Calu3 (cell line): ENCODE measurements around the gene AUH. TPM values are rescaled to one million over a fixed set of nuclear protein-coding genes. Genes with fewer than 3 reads are reported as not detected.
A peak's percentile ranks its signal among the peaks of the same experiment; 100 is the strongest.

Experiments used
- BruUV-seq: library from RNA; stranded (reverse); fragments of 400-500 nt; replicated peaks from 2 replicates; lab custom pipeline; 2021; lab: Mats Ljungman, UMichigan
- CTCF ChIA-PET: fragments of 300-600 bp; sonication (Branson Sonifier 250); formaldehyde crosslinking; loops from one replicate; lab custom pipeline; 2022; ENCODE audit warnings: antibody characterized with exemption; lab: Charles Lee
- DNase-seq: peaks from one replicate; pipeline ENCODE4 v3.0.0; 2022
- H3K27ac Mint-ChIP-seq: one replicate; pipeline ENCODE4 v1.8.0; 2022; ENCODE audit warnings: mixed read lengths; ENCODE audit not compliant: unreplicated experiment
- H3K27me3 Mint-ChIP-seq: one replicate; pipeline ENCODE4 v1.8.0; 2022; ENCODE audit warnings: mixed read lengths; ENCODE audit not compliant: unreplicated experiment
- H3K36me3 Mint-ChIP-seq: one replicate; pipeline ENCODE4 v1.8.0; 2022; ENCODE audit warnings: mild to moderate bottlenecking, moderate library complexity, mixed read lengths; ENCODE audit not compliant: insufficient read depth, unreplicated experiment
- H3K4me1 Mint-ChIP-seq: one replicate; pipeline ENCODE4 v1.8.0; 2022; ENCODE audit warnings: mild to moderate bottlenecking, low read depth, mixed read lengths; ENCODE audit not compliant: unreplicated experiment
- H3K4me3 Mint-ChIP-seq: one replicate; pipeline ENCODE4 v1.8.0; 2022; ENCODE audit warnings: mild to moderate bottlenecking, low read depth, moderate library complexity, mixed read lengths; ENCODE audit not compliant: unreplicated experiment
- H3K9me3 Mint-ChIP-seq: one replicate; pipeline ENCODE4 v1.8.0; 2022; ENCODE audit warnings: low read depth, mixed read lengths; ENCODE audit not compliant: unreplicated experiment
- intact Hi-C: fragments of 100-400 bp; cut with micrococcal nuclease; formaldehyde crosslinking; loops from one replicate; pipeline ENCODE4 v1.10.0; 2022; ENCODE audit not compliant: unreplicated experiment
- total RNA-seq: library from RNA; stranded (reverse); gene quantifications from 2 replicates; pipeline ENCODE4 v1.2.3, GENCODE V29; 2022
- TF ChIP-seq, protein P1 (sequence below): fragments of 200-600 bp; IDR thresholded peaks from one replicate; pipeline ENCODE4 v1.8.0; 2022; ENCODE audit warnings: antibody characterized with exemption; ENCODE audit not compliant: unreplicated experiment

The AUH gene
- total RNA-seq, 1 experiment from 2014 or later, result 13.4 TPM

DNA sequence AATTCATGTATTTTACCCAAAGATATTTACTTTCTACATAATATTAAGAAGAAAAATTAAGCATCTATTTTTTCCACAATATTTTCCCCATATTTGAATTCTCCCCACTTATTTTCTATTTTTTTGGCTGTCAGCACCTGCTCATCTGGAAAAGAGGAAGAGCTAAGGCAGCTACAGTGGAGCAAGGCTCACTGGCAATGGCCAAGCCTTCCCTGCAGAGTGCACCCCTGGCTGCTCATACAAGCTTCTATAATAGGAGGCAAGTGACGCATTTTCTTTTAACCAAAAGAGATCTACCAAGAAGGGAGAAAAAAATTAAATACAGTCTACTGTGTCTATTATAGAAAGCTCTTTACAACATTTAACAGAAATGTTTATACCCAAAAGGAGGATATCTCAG, 72.5 kb downstream of the AUH start:
- no peaks in the 10 kb centered on the region for H3K27me3 Mint-ChIP-seq
- TF ChIP-seq, protein P1, sequence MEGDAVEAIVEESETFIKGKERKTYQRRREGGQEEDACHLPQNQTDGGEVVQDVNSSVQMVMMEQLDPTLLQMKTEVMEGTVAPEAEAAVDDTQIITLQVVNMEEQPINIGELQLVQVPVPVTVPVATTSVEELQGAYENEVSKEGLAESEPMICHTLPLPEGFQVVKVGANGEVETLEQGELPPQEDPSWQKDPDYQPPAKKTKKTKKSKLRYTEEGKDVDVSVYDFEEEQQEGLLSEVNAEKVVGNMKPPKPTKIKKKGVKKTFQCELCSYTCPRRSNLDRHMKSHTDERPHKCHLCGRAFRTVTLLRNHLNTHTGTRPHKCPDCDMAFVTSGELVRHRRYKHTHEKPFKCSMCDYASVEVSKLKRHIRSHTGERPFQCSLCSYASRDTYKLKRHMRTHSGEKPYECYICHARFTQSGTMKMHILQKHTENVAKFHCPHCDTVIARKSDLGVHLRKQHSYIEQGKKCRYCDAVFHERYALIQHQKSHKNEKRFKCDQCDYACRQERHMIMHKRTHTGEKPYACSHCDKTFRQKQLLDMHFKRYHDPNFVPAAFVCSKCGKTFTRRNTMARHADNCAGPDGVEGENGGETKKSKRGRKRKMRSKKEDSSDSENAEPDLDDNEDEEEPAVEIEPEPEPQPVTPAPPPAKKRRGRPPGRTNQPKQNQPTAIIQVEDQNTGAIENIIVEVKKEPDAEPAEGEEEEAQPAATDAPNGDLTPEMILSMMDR, result no peak
- peaks cover 14% of the 10 kb centered on the region for H3K4me1 Mint-ChIP-seq
- no peak overlapping the region for H3K27ac Mint-ChIP-seq
- intact Hi-C loops, result no loop called here
- no peaks in the 10 kb centered on the region for H3K36me3 Mint-ChIP-seq
- CTCF ChIA-PET, result no interaction called here
- DNase-seq, result no peak
- H3K9me3 Mint-ChIP-seq, result no peaks in the 10 kb centered on the region
- no peak overlapping the region for H3K4me3 Mint-ChIP-seq
- no TSS peak for BruUV-seq

GRCh38 chr9:91285729-91286353, 75.9 kb downstream of the AUH start:
- TF ChIP-seq, protein P1, result no peak
- Mint-ChIP-seq H3K9me3 (no peaks in the 10 kb centered on the region), H3K27me3 (no peaks in the 10 kb centered on the region), H3K27ac (peak overlapping the region; percentile 27), H3K4me1 (peaks cover 21% of the 10 kb centered on the region), H3K4me3 (peak overlapping the region; percentile 24), H3K36me3 (no peaks in the 10 kb centered on the region)
- no peak for DNase-seq
- CTCF ChIA-PET, result interaction anchor here (0.7 to 1.3 kb wide), 6 partner anchors 9 to 441 kb away, joined by 3 to 8 read pairs (median 3); no protein-coding TSS in a partner anchor
- intact Hi-C loops, result no loop called here
- BruUV-seq, result no TSS peak

DNA sequence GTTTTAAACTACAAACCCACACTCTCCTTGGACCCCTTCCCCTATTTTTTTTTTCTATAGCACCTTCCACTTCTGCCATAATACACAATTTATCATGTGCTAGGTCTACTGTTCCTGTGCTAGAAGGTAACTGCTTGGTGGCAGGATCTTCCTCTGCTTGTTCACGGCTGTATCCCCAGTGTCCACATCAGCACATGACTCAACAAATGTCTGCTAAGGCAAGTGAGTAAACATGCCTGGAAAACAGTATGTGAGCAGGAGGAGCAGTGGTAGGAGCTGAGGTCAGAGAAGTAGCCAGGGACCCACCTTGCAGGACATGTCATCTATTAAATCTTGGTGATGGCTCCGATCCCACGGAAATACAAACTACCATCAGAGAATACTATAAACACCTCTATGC, 79.4 kb downstream of the AUH start:
- no peaks in the 10 kb centered on the region for H3K9me3 Mint-ChIP-seq
- no peak for DNase-seq
- peaks cover 21% of the 10 kb centered on the region for H3K4me1 Mint-ChIP-seq
- TF ChIP-seq, protein P1, result no peak
- H3K27ac Mint-ChIP-seq, result no peak overlapping the region
- H3K36me3 Mint-ChIP-seq, result no peaks in the 10 kb centered on the region
- H3K4me3 Mint-ChIP-seq, result no peak overlapping the region
- no peaks in the 10 kb centered on the region for H3K27me3 Mint-ChIP-seq
- CTCF ChIA-PET, result no interaction called here
- BruUV-seq, result no TSS peak
- intact Hi-C loops, result no loop called here

DNA sequence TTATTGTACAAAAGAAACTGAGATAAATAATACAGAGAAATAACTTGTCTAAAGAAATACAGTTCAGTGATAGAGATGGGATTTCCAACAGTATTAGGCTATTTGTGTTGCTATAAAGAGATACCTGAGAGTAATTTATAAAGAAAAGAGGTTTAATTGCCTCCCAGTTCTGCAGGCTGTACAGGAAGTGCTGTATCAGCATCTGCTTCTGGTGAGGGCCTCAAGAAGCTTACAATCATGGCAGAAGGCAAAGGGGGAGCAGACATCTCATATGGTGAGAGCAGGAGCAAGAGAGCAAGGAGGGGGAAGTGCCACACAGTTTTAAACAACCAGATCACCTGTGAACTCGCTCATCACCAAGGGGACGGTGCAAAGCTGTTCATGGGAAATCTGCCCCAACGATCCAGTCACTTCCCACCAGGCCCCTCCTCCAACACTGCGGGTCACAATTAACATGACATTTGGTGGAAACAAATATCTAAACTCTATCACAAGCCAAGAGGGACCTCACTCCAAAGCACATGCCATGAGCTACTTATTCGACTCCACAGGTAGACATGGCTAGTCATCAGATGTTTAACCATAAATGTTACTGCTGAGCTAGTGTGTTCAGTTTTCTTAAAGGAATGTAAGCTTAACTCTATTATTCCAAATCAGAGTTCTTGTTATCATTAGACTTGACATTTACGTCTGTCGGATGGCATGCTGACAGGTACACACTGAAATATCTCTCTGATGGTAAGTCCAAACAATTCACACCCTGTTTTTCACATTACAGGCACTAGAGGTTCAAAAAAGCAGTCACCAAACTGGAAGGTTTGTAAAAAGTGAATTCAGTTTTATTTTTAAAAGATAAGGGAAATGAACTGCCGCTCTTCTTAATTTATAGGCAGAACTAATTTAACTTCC, 82.2 kb downstream of the AUH start:
- Mint-ChIP-seq H3K36me3 (no peaks in the 10 kb centered on the region), H3K9me3 (no peaks in the 10 kb centered on the region), H3K27ac (no peak overlapping the region), H3K4me1 (peaks cover 7% of the 10 kb centered on the region), H3K4me3 (no peak overlapping the region), H3K27me3 (no peaks in the 10 kb centered on the region)
- intact Hi-C loops, result no loop called here
- TF ChIP-seq, protein P1, result no peak
- CTCF ChIA-PET, result no interaction called here
- no TSS peak for BruUV-seq
- no peak for DNase-seq
